ENCODE measurements around the gene SLC35G4. TPM values are rescaled to one million over a fixed set of nuclear protein-coding genes. Genes with fewer than 3 reads are reported as not detected.

SLC35G4 gene
- total RNA-seq, 5 donors from 2014 or later (not counting 1 experiment from before 2014, with no cell fraction given) = not detected

- Histone ChIP-seq H3K27ac (ENCODE audit: low read length) (no peak overlapping the region), H3K27me3 (replicated peaks in 1 of 2; ENCODE audit: control insufficient read depth in 2 of 2, extremely low read depth in 1 of 2, insufficient read depth in 2 of 2, low read length in 1 of 2) (no peaks in the 10 kb centered on the region), H3K9me3 (no peaks in the 10 kb centered on the region), H3K4me3 (ENCODE audit: control insufficient read depth in 1 of 2, extremely low read depth in 1 of 2, low read length in 1 of 2) (no peak overlapping the region), H3K4me1 (ENCODE audit: control insufficient read depth in 1 of 2, extremely low read depth in 1 of 2, insufficient read depth in 2 of 2, low read length in 2 of 2) (peaks cover 11 to 19% of the 10 kb centered on the region in 2 experiments), H3K36me3 (ENCODE audit: control insufficient read depth in 2 of 2, extremely low read depth in 1 of 2, insufficient read depth in 1 of 2, low read length in 1 of 2) (no peaks in the 10 kb centered on the region)
- POLR2A ChIA-PET = no interaction called here
- Mint-ChIP-seq H3K27me3 (no peaks in the 10 kb centered on the region), H3K27ac (no peak overlapping the region), H3K4me3 (no peak overlapping the region), H3K4me1 (peaks cover 39 to 47% (median 43%) of the 10 kb centered on the region in 3 donors), H3K9me3 (no peaks in the 10 kb centered on the region), H3K36me3 (no peaks in the 10 kb centered on the region)
- WGBS (ENCODE audit: insufficient coverage) = 25% methylated on average over 1 of the region's 2 CpGs
- no peak for ATAC-seq (replicated peaks in 1 of 4)
- no peak for DNase-seq
- CTCF ChIA-PET = interaction anchor here in 1 of 2 donors (0.6 kb wide), 1 partner anchor 21 kb away, joined by 3 read pairs; no protein-coding TSS in a partner anchor
These were observed 28.1 kb upstream of the SLC35G4 start for GRCh38 chr18:11581286-11581685.

- DNase-seq (no peak), ATAC-seq (replicated peaks in 1 of 4) (no peak)
- Histone ChIP-seq H3K36me3 (ENCODE audit: control insufficient read depth in 2 of 2, extremely low read depth in 1 of 2, insufficient read depth in 1 of 2, low read length in 1 of 2) (no peaks in the 10 kb centered on the region), H3K4me1 (ENCODE audit: control insufficient read depth in 1 of 2, extremely low read depth in 1 of 2, insufficient read depth in 2 of 2, low read length in 2 of 2) (peaks cover 11 to 20% of the 10 kb centered on the region in 2 experiments), H3K27ac (ENCODE audit: low read length) (no peak overlapping the region), H3K4me3 (ENCODE audit: control insufficient read depth in 1 of 2, extremely low read depth in 1 of 2, low read length in 1 of 2) (no peak overlapping the region), H3K9me3 (no peaks in the 10 kb centered on the region), H3K27me3 (replicated peaks in 1 of 2; ENCODE audit: control insufficient read depth in 2 of 2, extremely low read depth in 1 of 2, insufficient read depth in 2 of 2, low read length in 1 of 2) (no peaks in the 10 kb centered on the region)
- Mint-ChIP-seq H3K4me1 (peaks cover 30 to 32% (median 32%) of the 10 kb centered on the region in 3 donors), H3K27me3 (peaks cover 0 to 4% of the 10 kb centered on the region in 2 donors), H3K36me3 (no peaks in the 10 kb centered on the region), H3K4me3 (no peak overlapping the region), H3K27ac (no peak overlapping the region), H3K9me3 (no peaks in the 10 kb centered on the region)
- POLR2A ChIA-PET = interaction anchor here in 1 of 2 donors (0.6 kb wide), 1 partner anchor 268 kb away, joined by 3 read pairs; no protein-coding TSS in a partner anchor
- CTCF ChIA-PET = no interaction called here
- 81% methylated on average over 6 of the region's 7 CpGs for WGBS (ENCODE audit: insufficient coverage)
These were observed 23.8 kb upstream of the SLC35G4 start for GRCh38 chr18:11585596-11585995.

- Mint-ChIP-seq H3K36me3 (no peaks in the 10 kb centered on the region), H3K4me3 (peak overlapping the region in 1 of 3 donors; percentile 4), H3K9me3 (no peaks in the 10 kb centered on the region), H3K27ac (no peak overlapping the region), H3K4me1 (peaks cover 23 to 25% (median 25%) of the 10 kb centered on the region in 3 donors), H3K27me3 (peaks cover 1 to 4% of the 10 kb centered on the region in 2 donors)
- H3K4me3 ChIP-seq (ENCODE audit: control insufficient read depth in 1 of 2, extremely low read depth in 1 of 2, low read length in 1 of 2) = no peak overlapping the region
- no peaks in the 10 kb centered on the region for H3K36me3 ChIP-seq (ENCODE audit: control insufficient read depth in 2 of 2, extremely low read depth in 1 of 2, insufficient read depth in 1 of 2, low read length in 1 of 2)
- DNase-seq (no peak), ATAC-seq (replicated peaks in 1 of 4) (no peak)
- no peaks in the 10 kb centered on the region for H3K27me3 ChIP-seq (replicated peaks in 1 of 2; ENCODE audit: control insufficient read depth in 2 of 2, extremely low read depth in 1 of 2, insufficient read depth in 2 of 2, low read length in 1 of 2)
- ChIA-PET POLR2A (no interaction called here), CTCF (no interaction called here)
- H3K4me1 ChIP-seq (ENCODE audit: control insufficient read depth in 1 of 2, extremely low read depth in 1 of 2, insufficient read depth in 2 of 2, low read length in 2 of 2) = peaks cover 11 to 18% of the 10 kb centered on the region in 2 experiments
- H3K27ac ChIP-seq (ENCODE audit: low read length) = no peak overlapping the region
- no CpG with 5 or more reads among the region's 3 CpGs for WGBS (ENCODE audit: insufficient coverage)
- no peaks in the 10 kb centered on the region for H3K9me3 ChIP-seq
These were observed 22.5 kb upstream of the SLC35G4 start for GRCh38 chr18:11586896-11587295.

- ChIA-PET POLR2A (no interaction called here), CTCF (no interaction called here)
- WGBS (ENCODE audit: insufficient coverage) = 0% methylated on average over 1 of the region's 2 CpGs
- DNase-seq = peak in 1 of 35 experiments; percentile 4
- Mint-ChIP-seq H3K27me3 (peaks cover 3 to 4% of the 10 kb centered on the region in 2 donors), H3K4me3 (peak overlapping the region in 2 of 3 donors; percentile 4 to 10), H3K27ac (peak overlapping the region in 1 of 2 donors; percentile 45), H3K36me3 (no peaks in the 10 kb centered on the region), H3K4me1 (peaks cover 23 to 25% (median 25%) of the 10 kb centered on the region in 3 donors), H3K9me3 (no peaks in the 10 kb centered on the region)
- Histone ChIP-seq H3K4me1 (ENCODE audit: control insufficient read depth in 1 of 2, extremely low read depth in 1 of 2, insufficient read depth in 2 of 2, low read length in 2 of 2) (peaks cover 11 to 18% of the 10 kb centered on the region in 2 experiments), H3K9me3 (no peaks in the 10 kb centered on the region), H3K27ac (ENCODE audit: low read length) (no peak overlapping the region), H3K27me3 (replicated peaks in 1 of 2; ENCODE audit: control insufficient read depth in 2 of 2, extremely low read depth in 1 of 2, insufficient read depth in 2 of 2, low read length in 1 of 2) (peaks cover 0 to 3% of the 10 kb centered on the region in 2 experiments), H3K4me3 (ENCODE audit: control insufficient read depth in 1 of 2, extremely low read depth in 1 of 2, low read length in 1 of 2) (no peak overlapping the region), H3K36me3 (ENCODE audit: control insufficient read depth in 2 of 2, extremely low read depth in 1 of 2, insufficient read depth in 1 of 2, low read length in 1 of 2) (no peaks in the 10 kb centered on the region)
- ATAC-seq (replicated peaks in 1 of 4) = peak in 3 of 4 experiments; percentile 12 to 23 (median 20)
These were observed 22.0 kb upstream of the SLC35G4 start for GRCh38 chr18:11587432-11587831.

GRCh38 chr18:11587846-11588245, 21.6 kb upstream of the SLC35G4 start:
- H3K27me3 Mint-ChIP-seq = peaks cover 3 to 4% of the 10 kb centered on the region in 2 donors
- ATAC-seq (replicated peaks in 1 of 4) = peak in 3 of 4 experiments; percentile 27 to 56 (median 32)
- ChIA-PET CTCF (no interaction called here), POLR2A (no interaction called here)
- DNase-seq = peak in 1 of 35 experiments; percentile 21
- no peaks in the 10 kb centered on the region for H3K36me3 ChIP-seq (ENCODE audit: control insufficient read depth in 2 of 2, extremely low read depth in 1 of 2, insufficient read depth in 1 of 2, low read length in 1 of 2)
- no peaks in the 10 kb centered on the region for H3K36me3 Mint-ChIP-seq
- peaks cover 0 to 3% of the 10 kb centered on the region in 2 experiments for H3K27me3 ChIP-seq (replicated peaks in 1 of 2; ENCODE audit: control insufficient read depth in 2 of 2, extremely low read depth in 1 of 2, insufficient read depth in 2 of 2, low read length in 1 of 2)
- no peaks in the 10 kb centered on the region for H3K9me3 ChIP-seq
- no CpG with 5 or more reads among the region's 3 CpGs for WGBS (ENCODE audit: insufficient coverage)
- peaks cover 11 to 18% of the 10 kb centered on the region in 2 experiments for H3K4me1 ChIP-seq (ENCODE audit: control insufficient read depth in 1 of 2, extremely low read depth in 1 of 2, insufficient read depth in 2 of 2, low read length in 2 of 2)
- H3K27ac Mint-ChIP-seq = peak overlapping the region in 1 of 2 donors; percentile 45
- peaks cover 23 to 25% (median 25%) of the 10 kb centered on the region in 3 donors for H3K4me1 Mint-ChIP-seq
- no peak overlapping the region for H3K4me3 Mint-ChIP-seq
- H3K4me3 ChIP-seq (ENCODE audit: control insufficient read depth in 1 of 2, extremely low read depth in 1 of 2, low read length in 1 of 2) = no peak overlapping the region
- no peaks in the 10 kb centered on the region for H3K9me3 Mint-ChIP-seq
- no peak overlapping the region for H3K27ac ChIP-seq (ENCODE audit: low read length)

GRCh38 chr18:11591957-11592356, 17.4 kb upstream of the SLC35G4 start:
- H3K4me3 Mint-ChIP-seq = no peak overlapping the region

More at GRCh38 chr18:11591957-11592356, 17.4 kb upstream of the SLC35G4 start:
- Mint-ChIP-seq H3K27me3 (peaks cover 9 to 21% of the 10 kb centered on the region in 2 donors), H3K27ac (no peak overlapping the region), H3K36me3 (no peaks in the 10 kb centered on the region), H3K9me3 (peaks cover 0 to 4% (median 0%) of the 10 kb centered on the region in 3 donors), H3K4me1 (peaks cover 14% of the 10 kb centered on the region in 3 donors)
- ATAC-seq (replicated peaks in 1 of 4) = no peak
- no peaks in the 10 kb centered on the region for H3K9me3 ChIP-seq
- POLR2A ChIA-PET = interaction anchor here in 1 of 2 donors (0.6 kb wide), 1 partner anchor 740 kb away, joined by 3 read pairs; no protein-coding TSS in a partner anchor
- 71% methylated on average over 3 of the region's 3 CpGs for WGBS (ENCODE audit: insufficient coverage)
- DNase-seq = peak in 1 of 35 experiments; percentile 16
- peaks cover 0 to 3% of the 10 kb centered on the region in 2 experiments for H3K27me3 ChIP-seq (replicated peaks in 1 of 2; ENCODE audit: control insufficient read depth in 2 of 2, extremely low read depth in 1 of 2, insufficient read depth in 2 of 2, low read length in 1 of 2)
- peaks cover 9 to 12% of the 10 kb centered on the region in 2 experiments for H3K4me1 ChIP-seq (ENCODE audit: control insufficient read depth in 1 of 2, extremely low read depth in 1 of 2, insufficient read depth in 2 of 2, low read length in 2 of 2)
- CTCF ChIA-PET = interaction anchor here in 1 of 2 donors (0.7 kb wide), 2 partner anchors 11 to 137 kb away, joined by 4 read pairs; no protein-coding TSS in a partner anchor
- H3K4me3 ChIP-seq (ENCODE audit: control insufficient read depth in 1 of 2, extremely low read depth in 1 of 2, low read length in 1 of 2) = no peak overlapping the region
- no peak overlapping the region for H3K27ac ChIP-seq (ENCODE audit: low read length)
- H3K36me3 ChIP-seq (ENCODE audit: control insufficient read depth in 2 of 2, extremely low read depth in 1 of 2, insufficient read depth in 1 of 2, low read length in 1 of 2) = no peaks in the 10 kb centered on the region
